HG02642 (cell line): Measurements from ENCODE around the gene TNC.

ENCODE experiments used
- ATAC-seq: cut with Tn5 transposase; IDR thresholded peaks from one replicate; pipeline ENCODE4 v1.9.1; 2021; ENCODE audit warnings: mild to moderate bottlenecking; ENCODE audit not compliant: unreplicated experiment, poor library complexity

The TNC gene

DNA sequence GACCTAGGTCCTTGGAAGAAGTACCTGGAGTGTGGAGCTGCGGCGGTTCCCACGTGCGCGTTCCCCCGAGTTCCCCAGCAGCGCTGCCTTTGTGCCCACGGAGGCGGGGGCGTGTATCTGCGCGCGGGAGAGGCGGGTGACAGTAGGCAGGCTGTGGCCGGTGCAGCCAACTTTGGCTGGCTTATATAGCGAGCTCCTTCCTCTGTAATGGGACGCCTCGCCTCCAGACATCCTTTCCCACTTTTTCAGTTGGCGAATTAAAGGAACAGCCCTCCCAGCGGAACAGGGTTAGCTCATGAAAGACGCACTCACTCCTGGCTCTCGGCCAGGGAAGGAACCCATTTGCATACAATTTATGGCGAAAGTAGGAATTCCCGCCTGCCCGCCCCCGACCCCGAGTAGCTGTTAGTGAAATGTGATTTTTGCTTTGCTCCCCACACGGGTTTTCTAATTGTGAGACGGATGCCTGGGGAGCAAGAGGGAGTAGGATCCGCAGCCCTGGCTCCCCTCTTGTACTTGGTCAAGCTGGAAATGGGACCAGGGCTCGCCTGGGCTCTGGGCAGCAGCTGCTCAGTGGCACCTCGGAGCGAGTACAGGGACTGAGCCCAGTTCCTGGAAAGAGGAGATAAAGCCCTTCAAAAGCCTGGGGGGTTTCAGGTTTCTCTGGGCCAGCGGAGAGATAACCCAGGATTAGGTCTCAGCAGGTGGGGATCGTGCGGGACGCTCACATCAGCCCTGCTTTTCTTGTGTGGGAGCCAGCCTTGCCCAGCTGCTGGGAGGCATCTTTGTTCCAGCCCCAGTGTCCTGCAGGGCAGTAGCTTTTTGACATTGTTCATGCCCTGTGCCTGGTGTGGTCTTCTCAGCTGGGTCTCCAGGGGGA lies at the start of gene TNC:
Gene TNC (minus strand): TSS at position 159 of the 880 bp plus-strand sequence. CDS start 27,139 bp downstream, outside the sequence.
- ATAC-seq, result no peak

GRCh38 chr9:115167175-115167574 lies 49.2 kb upstream of the TNC start:
- ATAC-seq, result no peak

- ATAC-seq, result no peak
Observed at GRCh38 chr9:115165233-115165632, 47.3 kb upstream of the TNC start.

GRCh38 chr9:115164511-115164974 lies 46.6 kb upstream of the TNC start:
- no peak for ATAC-seq

DNA sequence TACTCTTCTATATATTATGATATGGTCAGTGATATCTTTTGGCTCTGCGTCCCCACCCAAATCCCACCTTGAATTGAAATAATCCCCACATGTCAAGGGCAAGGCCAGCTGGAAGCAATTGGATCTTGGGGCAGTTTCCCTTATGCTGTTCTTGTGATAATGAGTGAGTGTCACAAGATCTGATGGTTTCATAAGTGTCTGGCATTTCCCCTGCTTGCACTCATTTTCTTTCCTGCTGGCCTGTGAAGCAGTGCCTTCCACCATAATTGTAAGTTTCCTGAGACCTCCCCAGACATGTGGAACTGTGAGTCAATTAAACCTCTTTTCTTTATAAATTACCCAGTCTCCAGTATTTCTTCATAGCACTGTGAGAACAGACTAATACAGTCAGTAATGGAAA lies 45.0 kb upstream of the TNC start:
- ATAC-seq, result no peak

DNA sequence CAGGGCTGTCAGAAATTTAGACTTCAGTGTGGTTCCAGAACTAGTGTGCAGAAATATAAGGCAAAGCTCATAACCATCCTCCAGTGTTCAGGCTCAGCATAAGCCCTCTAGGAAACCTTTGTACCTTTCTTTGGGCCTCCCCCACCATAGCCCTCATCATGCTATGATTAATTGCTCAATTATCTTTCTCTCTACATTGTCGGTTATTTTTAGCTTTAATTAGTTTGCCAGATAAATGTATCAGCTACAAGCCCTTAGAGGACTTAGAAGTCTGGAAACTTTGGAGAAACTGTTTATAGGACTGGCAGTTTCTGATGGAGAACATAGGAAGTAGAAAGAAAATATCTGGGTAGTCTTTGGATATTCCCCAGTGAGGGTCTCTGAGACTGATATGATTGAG lies 43.5 kb upstream of the TNC start:
- no peak for ATAC-seq

- ATAC-seq, result no peak
Observed at GRCh38 chr9:115158661-115159481, 40.9 kb upstream of the TNC start.

DNA sequence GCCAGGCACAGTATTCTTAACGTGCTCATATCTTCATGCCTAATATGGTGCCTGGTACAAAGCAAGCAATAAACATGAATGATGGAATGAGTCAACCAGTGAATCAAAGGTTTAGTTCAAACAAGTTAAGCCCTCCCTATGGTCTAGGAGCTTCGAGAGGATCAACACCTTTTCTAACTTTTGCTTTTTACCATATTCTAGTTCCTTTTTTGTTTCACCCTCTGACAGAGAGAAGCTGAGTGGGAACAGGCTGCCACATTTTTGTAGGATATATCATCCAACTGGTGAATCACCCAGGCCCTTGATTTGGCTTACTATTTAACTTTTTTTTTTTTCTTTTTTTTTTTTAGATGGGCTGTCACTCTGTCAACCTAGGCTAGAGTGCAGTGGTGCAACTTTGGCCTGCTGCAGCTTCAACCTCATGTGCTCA lies 39.3 kb upstream of the TNC start:
- ATAC-seq, result no peak

GRCh38 chr9:115155037-115155436 lies 37.1 kb upstream of the TNC start:
- no peak for ATAC-seq

- no peak for ATAC-seq
Observed at GRCh38 chr9:115154617-115155016, 36.7 kb upstream of the TNC start.

GRCh38 chr9:115152281-115152820 lies 34.4 kb upstream of the TNC start:
- ATAC-seq, result no peak

- ATAC-seq, result no peak
Observed at GRCh38 chr9:115148721-115149120, 30.8 kb upstream of the TNC start.

GRCh38 chr9:115146581-115147021 lies 28.6 kb upstream of the TNC start:
- no peak for ATAC-seq

GRCh38 chr9:115144706-115145105 lies 26.7 kb upstream of the TNC start:
- ATAC-seq, result no peak

GRCh38 chr9:115143689-115144088 lies 25.7 kb upstream of the TNC start:
- no peak for ATAC-seq

DNA sequence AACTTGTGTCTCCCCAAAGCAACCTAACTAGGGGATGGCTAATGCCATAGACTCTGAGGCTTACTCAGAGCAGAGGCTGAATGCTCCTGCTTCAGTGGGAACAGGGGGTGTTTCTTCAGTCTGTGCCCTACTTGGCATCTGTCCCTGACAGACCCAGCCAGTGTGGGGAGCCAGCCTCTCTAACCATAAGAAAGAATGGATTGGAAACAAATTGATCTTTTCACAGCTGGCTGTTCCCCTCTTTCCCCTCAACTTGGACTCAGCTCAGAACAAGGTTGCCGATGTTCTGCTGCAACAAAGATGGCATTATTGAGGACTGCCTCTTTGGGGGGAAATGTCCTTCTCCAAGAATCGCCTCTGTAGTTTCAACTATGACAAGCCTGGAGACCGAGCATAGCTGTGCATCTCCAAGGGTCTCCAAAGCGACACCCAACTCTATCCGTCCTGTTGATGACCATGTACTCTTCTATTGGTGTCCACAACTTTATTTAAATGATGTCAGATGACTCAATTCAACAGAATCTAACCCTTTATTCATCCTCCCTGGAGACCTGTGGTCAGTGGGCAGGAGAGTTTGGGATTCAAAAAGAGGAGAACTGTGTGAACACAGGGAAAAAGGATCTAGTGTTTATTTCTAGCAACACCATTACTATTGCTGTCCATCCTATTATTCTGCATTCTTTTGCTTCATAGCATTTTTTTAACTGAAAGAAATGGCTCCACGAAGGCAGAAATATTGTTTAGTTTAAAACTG lies 24.7 kb upstream of the TNC start:
- ATAC-seq, result no peak

- no peak for ATAC-seq
Observed at GRCh38 chr9:115142090-115142489, 24.1 kb upstream of the TNC start.

GRCh38 chr9:115141612-115142011 lies 23.7 kb upstream of the TNC start:
- ATAC-seq, result no peak

DNA sequence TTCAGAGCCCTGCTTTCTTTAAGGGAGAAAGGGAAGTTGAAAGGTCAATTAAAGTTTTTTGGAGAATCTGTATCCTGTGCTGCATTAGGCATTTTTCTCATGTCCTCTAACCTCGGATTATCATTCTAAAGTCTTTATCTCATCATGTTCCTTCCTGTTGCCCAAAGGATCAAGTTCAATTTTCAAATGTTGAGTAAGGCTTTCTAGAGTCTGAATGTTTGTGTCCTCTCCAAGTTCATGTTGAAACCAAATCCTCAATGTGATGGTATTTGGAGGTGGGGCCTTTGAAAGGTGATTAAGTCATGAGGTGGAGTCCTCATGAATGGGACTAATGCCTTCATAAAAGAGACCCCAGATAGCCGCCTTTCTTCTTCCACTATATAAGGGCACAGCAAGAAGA lies 20.2 kb upstream of the TNC start:
- ATAC-seq, result no peak

GRCh38 chr9:115137526-115137925 lies 19.6 kb upstream of the TNC start:
- no peak for ATAC-seq
